BJ (cell line): ENCODE results near the gene VSNL1. TPM values are rescaled to one million over a fixed set of nuclear protein-coding genes. Genes with fewer than 3 reads are reported as not detected.

Experiments used
- CTCF ChIA-PET: fragments of 350-600 bp; formaldehyde crosslinking; extraction: SDS; loops from one replicate; lab custom pipeline; 2021; ENCODE audit warnings: antibody characterized with exemption, inconsistent platforms; lab: Yijun Ruan, JAX
- POLR2A ChIA-PET: fragments of 300-600 bp; sonication (Branson Sonifier 250); formaldehyde crosslinking; extraction: SDS; loops from one replicate; lab custom pipeline; 2021; ENCODE audit warnings: antibody characterized with exemption; lab: Charles Lee
- DNase-seq: peaks from one replicate; pipeline ENCODE4 v3.0.0-alpha.2; 2011; ENCODE audit warnings: low read depth
- H3K27me3 ChIP-seq: 2 replicates; pipeline ENCODE4 v1.6.0; 2011; ENCODE audit warnings: low read length; ENCODE audit not compliant: control insufficient read depth, insufficient read depth
- H3K36me3 ChIP-seq: 2 replicates; pipeline ENCODE4 v1.5.1; 2011; ENCODE audit warnings: low read length; ENCODE audit not compliant: control insufficient read depth, insufficient read depth
- H3K4me3 ChIP-seq: 2 replicates; pipeline ENCODE4 v1.5.1; 2011; ENCODE audit warnings: low read depth, mild to moderate bottlenecking, control low read depth, low read length
- polyA plus RNA-seq: library from polyadenylated mRNA; depleted of rRNA; stranded (reverse); fragments of >200 nt; gene quantifications from 2 replicates; pipeline ENCODE4 v1.2.3, GENCODE V29; 2011
- TF ChIP-seq, protein P1 (sequence below): IDR thresholded peaks from 2 replicates; pipeline ENCODE4 v1.5.1; 2011; ENCODE audit warnings: low read depth, mild to moderate bottlenecking, control low read depth, inconsistent platforms, low read length, moderate library complexity; ENCODE audit not compliant: insufficient read depth

VSNL1 gene
- polyA plus RNA-seq, 1 experiment = not detected

DNA sequence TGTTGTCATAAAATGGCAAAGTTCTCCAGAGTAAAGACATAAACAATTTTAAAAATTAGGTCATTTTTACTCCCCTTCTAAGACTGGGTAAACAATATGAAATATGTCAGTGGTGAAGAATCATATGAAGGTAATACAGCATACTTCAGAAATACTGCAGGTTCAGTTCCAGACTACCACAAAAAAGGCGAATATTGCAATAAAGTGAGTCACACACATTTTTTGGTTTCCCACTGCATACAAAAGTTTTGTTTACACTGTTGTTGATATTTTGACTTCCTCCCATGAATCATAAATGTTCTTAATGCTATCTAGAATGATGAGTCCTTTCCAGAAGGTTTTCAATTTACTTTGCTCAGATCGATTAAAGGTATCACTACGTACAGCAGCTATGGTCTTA, 139.6 kb downstream of the VSNL1 start:
- no peak for DNase-seq
- TF ChIP-seq, protein P1, sequence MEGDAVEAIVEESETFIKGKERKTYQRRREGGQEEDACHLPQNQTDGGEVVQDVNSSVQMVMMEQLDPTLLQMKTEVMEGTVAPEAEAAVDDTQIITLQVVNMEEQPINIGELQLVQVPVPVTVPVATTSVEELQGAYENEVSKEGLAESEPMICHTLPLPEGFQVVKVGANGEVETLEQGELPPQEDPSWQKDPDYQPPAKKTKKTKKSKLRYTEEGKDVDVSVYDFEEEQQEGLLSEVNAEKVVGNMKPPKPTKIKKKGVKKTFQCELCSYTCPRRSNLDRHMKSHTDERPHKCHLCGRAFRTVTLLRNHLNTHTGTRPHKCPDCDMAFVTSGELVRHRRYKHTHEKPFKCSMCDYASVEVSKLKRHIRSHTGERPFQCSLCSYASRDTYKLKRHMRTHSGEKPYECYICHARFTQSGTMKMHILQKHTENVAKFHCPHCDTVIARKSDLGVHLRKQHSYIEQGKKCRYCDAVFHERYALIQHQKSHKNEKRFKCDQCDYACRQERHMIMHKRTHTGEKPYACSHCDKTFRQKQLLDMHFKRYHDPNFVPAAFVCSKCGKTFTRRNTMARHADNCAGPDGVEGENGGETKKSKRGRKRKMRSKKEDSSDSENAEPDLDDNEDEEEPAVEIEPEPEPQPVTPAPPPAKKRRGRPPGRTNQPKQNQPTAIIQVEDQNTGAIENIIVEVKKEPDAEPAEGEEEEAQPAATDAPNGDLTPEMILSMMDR = no peak
- Histone ChIP-seq H3K36me3 (no peaks in the 10 kb centered on the region; the same call in none of the 2 replicates), H3K4me3 (no peak overlapping the region), H3K27me3 (no peaks in the 10 kb centered on the region)
- POLR2A ChIA-PET = interaction anchor here (0.6 kb wide), 1 partner anchor 59 kb away, joined by 4 read pairs; no protein-coding TSS in a partner anchor
- CTCF ChIA-PET = interaction anchor here (3.6 kb wide), 1 partner anchor 9 kb away, joined by 16 read pairs; no protein-coding TSS in a partner anchor

DNA sequence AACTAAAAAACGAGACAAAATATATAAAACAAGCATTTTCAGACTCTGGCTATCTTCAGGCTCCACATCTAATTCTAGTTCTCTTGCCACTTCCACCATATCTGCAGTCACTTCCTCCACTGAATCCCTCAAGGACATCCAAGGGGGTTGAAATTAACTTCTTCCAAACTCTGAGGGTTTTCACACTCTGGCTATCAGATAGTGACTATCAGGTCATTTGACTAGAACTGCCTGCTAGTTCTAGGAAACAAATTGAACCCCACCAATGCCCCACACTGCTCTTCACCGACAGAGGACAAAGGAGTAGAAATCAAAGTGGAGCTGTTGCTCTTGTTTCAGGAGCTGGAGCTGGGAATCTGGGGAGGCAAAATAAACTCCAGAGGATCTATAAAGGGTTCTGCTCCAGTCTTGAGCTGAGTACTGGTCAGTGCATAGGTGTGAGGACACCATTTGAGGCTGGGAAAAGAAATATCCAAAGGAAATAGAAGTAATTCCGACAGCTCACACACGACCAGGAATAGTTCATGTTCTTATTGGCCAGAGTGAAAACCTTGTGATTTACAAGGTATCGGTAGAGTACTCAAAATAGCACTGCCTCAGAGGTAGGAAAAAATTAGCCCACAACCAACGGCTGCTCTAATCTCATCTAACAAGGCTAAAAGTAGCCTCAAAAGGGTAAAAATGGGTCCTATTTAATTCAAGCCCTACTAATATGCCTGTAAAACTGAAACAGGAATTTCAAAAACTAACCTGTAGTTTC, 141.8 kb downstream of the VSNL1 start:
- ChIA-PET POLR2A (interaction anchor here (0.6 kb wide), 2 partner anchors 10 to 43 kb away, joined by 3 to 4 read pairs; no protein-coding TSS in a partner anchor), CTCF (interaction anchor here (0.6 kb wide), 1 partner anchor 38 kb away, joined by 3 read pairs; no protein-coding TSS in a partner anchor)
- TF ChIP-seq, protein P1 = no peak
- Histone ChIP-seq H3K4me3 (no peak overlapping the region), H3K27me3 (no peaks in the 10 kb centered on the region), H3K36me3 (no peaks in the 10 kb centered on the region; the same call in none of the 2 replicates)
- no peak for DNase-seq

DNA sequence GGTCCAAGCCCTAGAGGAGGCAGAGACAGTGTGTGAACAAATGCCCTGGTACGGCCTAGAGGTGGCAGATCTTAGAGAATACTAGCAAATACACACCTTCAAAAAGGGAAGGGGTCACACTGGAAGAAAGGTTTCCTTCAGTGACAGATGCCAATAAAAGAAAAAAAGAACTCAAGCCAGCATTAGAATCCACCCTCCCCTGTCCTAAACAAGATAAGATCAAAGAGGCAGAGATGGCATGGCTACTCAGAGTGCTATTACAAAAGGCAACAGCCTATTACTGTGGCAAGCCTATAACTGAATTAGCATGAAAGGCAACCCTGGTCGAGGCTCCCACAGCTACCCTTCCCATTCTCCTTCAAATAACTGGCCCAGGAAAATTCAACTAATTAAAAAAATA, 143.5 kb downstream of the VSNL1 start:
- POLR2A ChIA-PET = no interaction called here
- Histone ChIP-seq H3K4me3 (no peak overlapping the region), H3K36me3 (no peaks in the 10 kb centered on the region; the same call in 1 of the 2 replicates), H3K27me3 (no peaks in the 10 kb centered on the region)
- CTCF ChIA-PET = no interaction called here
- DNase-seq = no peak
- TF ChIP-seq, protein P1 = no peak

DNA sequence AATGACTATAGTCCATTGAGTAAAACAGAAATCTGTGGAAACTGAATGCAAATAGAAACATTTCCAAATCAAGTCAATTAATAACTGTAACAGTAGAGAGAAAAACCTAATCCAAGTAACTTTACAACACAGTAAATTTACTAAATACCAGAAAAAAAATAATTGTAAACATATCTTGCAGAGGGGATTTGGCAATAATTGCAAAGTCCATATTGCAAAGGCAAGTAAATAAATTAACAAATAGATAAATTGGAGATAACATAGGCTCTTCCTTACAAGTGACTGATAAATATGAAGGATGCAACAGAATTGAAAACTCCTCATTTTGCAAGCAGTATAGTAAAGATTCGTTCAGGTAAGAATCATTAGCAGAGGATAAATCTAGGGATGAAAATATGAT, 148.1 kb downstream of the VSNL1 start:
- CTCF ChIA-PET = no interaction called here
- no peak for DNase-seq
- Histone ChIP-seq H3K4me3 (no peak overlapping the region), H3K36me3 (peaks cover under 1% of the 10 kb centered on the region), H3K27me3 (no peaks in the 10 kb centered on the region)
- POLR2A ChIA-PET = no interaction called here
- TF ChIP-seq, protein P1 = no peak

DNA sequence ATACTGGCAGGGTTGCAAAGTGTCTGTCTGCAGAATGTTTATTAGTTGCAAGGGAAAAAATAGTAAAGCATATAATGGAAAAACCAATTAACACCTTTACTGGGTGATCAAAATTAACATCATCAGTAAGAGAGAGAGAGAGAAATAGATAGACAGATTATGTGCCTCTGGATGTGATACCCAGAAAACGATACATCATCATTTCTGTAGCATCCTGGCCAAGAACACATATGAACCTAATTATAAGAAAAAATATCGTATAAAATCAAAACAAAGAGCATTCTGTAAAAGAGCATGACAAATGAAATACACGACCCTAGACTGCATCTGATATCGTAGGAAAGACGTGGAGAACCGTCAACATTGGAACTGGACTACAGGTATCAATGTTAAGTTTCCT, 148.5 kb downstream of the VSNL1 start:
- H3K36me3 ChIP-seq = peaks cover 1% of the 10 kb centered on the region
- POLR2A ChIA-PET = no interaction called here

More for the DNA sequence above, 148.5 kb downstream of the VSNL1 start:
- CTCF ChIA-PET = no interaction called here
- Histone ChIP-seq H3K27me3 (no peaks in the 10 kb centered on the region), H3K4me3 (no peak overlapping the region)
- TF ChIP-seq, protein P1 = no peak
- no peak for DNase-seq
